Fibroblast of skin of left biceps (primary cell): ENCODE results near the gene RBM33.
"Not testable (repeated sequence)": the region's sequence is repeated elsewhere in the genome, so short reads cannot be mapped to it uniquely, and the experiment has no call there.

ENCODE experiments used
- DNase-seq, 2 experiments: peaks; one replicate each; pipeline ENCODE4 v3.0.0-alpha.2; 2013; ENCODE audit warnings: low read depth in 2 of 2

RBM33 gene

GRCh38 chr7:155660758-155661093 lies 16.3 kb downstream of the RBM33 start:
- DNase-seq, result no peak

- DNase-seq, result no peak
Observed at GRCh38 chr7:155662343-155663043, 18.0 kb downstream of the RBM33 start.

GRCh38 chr7:155663937-155664336 lies 19.5 kb downstream of the RBM33 start:
- peak in 1 of 2 experiments; percentile 36 for DNase-seq

- no peak for DNase-seq
Observed at GRCh38 chr7:155665079-155665956, 20.9 kb downstream of the RBM33 start.

GRCh38 chr7:155665957-155666287 lies 21.5 kb downstream of the RBM33 start:
- peak; percentile 67 to 68 for DNase-seq

GRCh38 chr7:155667241-155667829 lies 22.9 kb downstream of the RBM33 start:
- DNase-seq, result no peak

- DNase-seq, result peak; percentile 34 to 38
Observed at GRCh38 chr7:155669717-155670505, 25.4 kb downstream of the RBM33 start.

GRCh38 chr7:155670521-155670920 lies 26.1 kb downstream of the RBM33 start:
- DNase-seq, result no peak

- DNase-seq, result no peak
Observed at GRCh38 chr7:155674556-155674955, 30.1 kb downstream of the RBM33 start.

- no peak for DNase-seq
Observed at GRCh38 chr7:155676052-155676451, 31.6 kb downstream of the RBM33 start.

- no peak for DNase-seq
Observed at GRCh38 chr7:155677688-155678087, 33.2 kb downstream of the RBM33 start.

GRCh38 chr7:155680124-155680523 lies 35.7 kb downstream of the RBM33 start:
- DNase-seq, result no peak

- DNase-seq, result no peak
Observed at GRCh38 chr7:155680864-155681263, 36.4 kb downstream of the RBM33 start.

- DNase-seq, result no peak
Observed at GRCh38 chr7:155681663-155682062, 37.2 kb downstream of the RBM33 start.

- DNase-seq, result no peak
Observed at GRCh38 chr7:155682484-155682883, 38.0 kb downstream of the RBM33 start.

- DNase-seq, result no peak
Observed at GRCh38 chr7:155683098-155683497, 38.6 kb downstream of the RBM33 start.

- DNase-seq, result no peak
Observed at GRCh38 chr7:155683714-155684113, 39.3 kb downstream of the RBM33 start.

GRCh38 chr7:155684543-155684942 lies 40.1 kb downstream of the RBM33 start:
- DNase-seq, result no peak

- DNase-seq, result no peak
Observed at GRCh38 chr7:155685070-155685790, 40.8 kb downstream of the RBM33 start.

GRCh38 chr7:155685791-155686160 lies 41.3 kb downstream of the RBM33 start:
- DNase-seq, result no peak

- not testable (repeated sequence) for DNase-seq
Observed at GRCh38 chr7:155686620-155687324, 42.3 kb downstream of the RBM33 start.
